Measurements from ENCODE around the gene KIAA1958.

Gene KIAA1958

GRCh38 chr9:112689161-112689740, 202.6 kb downstream of the KIAA1958 start:
- DNase-seq, result no peak
- TF ChIP-seq CTCF (IDR thresholded peaks at IDR 0.05), result no peak
- Histone ChIP-seq H3K4me1 (no peaks in the 10 kb centered on the region), H3K4me3 (no peak overlapping the region), H3K9me3 (no peaks in the 10 kb centered on the region), H3K36me3 (peaks cover 47 to 86% (median 48%) of the 10 kb centered on the region in 3 donors), H3K27me3 (no peaks in the 10 kb centered on the region), H3K27ac (no peak overlapping the region)
- intact Hi-C loops (cut with DNase I; ENCODE audit: low total_unique reads), result no loop called here

- Histone ChIP-seq H3K9me3 (no peaks in the 10 kb centered on the region), H3K27ac (no peak overlapping the region), H3K4me1 (no peaks in the 10 kb centered on the region), H3K4me3 (no peak overlapping the region), H3K27me3 (no peaks in the 10 kb centered on the region), H3K36me3 (peaks cover 38 to 50% (median 41%) of the 10 kb centered on the region in 3 donors)
- TF ChIP-seq CTCF (IDR thresholded peaks at IDR 0.05), result no peak
- no peak for DNase-seq
- intact Hi-C loops (cut with DNase I; ENCODE audit: low total_unique reads), result no loop called here
Measured at GRCh38 chr9:112694706-112695555, 208.3 kb downstream of the KIAA1958 start.

GRCh38 chr9:112696461-112696860, 209.8 kb downstream of the KIAA1958 start:
- peaks cover 23 to 36% (median 26%) of the 10 kb centered on the region in 3 donors for H3K36me3 ChIP-seq
- H3K9me3 ChIP-seq, result no peaks in the 10 kb centered on the region
- intact Hi-C loops (cut with DNase I; ENCODE audit: low total_unique reads), result no loop called here
- H3K27ac ChIP-seq, result no peak overlapping the region
- H3K27me3 ChIP-seq, result no peaks in the 10 kb centered on the region
- H3K4me3 ChIP-seq, result no peak overlapping the region
- DNase-seq, result no peak
- no peak for TF ChIP-seq CTCF (IDR thresholded peaks at IDR 0.05)
- no peaks in the 10 kb centered on the region for H3K4me1 ChIP-seq

GRCh38 chr9:112699230-112699629, 212.6 kb downstream of the KIAA1958 start:
- no peak overlapping the region for H3K4me3 ChIP-seq
- peaks cover 10 to 14% (median 10%) of the 10 kb centered on the region in 3 donors for H3K36me3 ChIP-seq
- no peaks in the 10 kb centered on the region for H3K4me1 ChIP-seq
- no peak for DNase-seq
- H3K27ac ChIP-seq, result no peak overlapping the region
- H3K9me3 ChIP-seq, result no peaks in the 10 kb centered on the region
- H3K27me3 ChIP-seq, result no peaks in the 10 kb centered on the region
- no peak for TF ChIP-seq CTCF (IDR thresholded peaks at IDR 0.05)
- intact Hi-C loops (cut with DNase I; ENCODE audit: low total_unique reads), result no loop called here

- Histone ChIP-seq H3K27ac (no peak overlapping the region), H3K36me3 (peaks cover 10 to 14% (median 10%) of the 10 kb centered on the region in 3 donors), H3K27me3 (no peaks in the 10 kb centered on the region), H3K4me1 (no peaks in the 10 kb centered on the region), H3K9me3 (no peaks in the 10 kb centered on the region), H3K4me3 (no peak overlapping the region)
- DNase-seq, result no peak
- no peak for TF ChIP-seq CTCF (IDR thresholded peaks at IDR 0.05)
- intact Hi-C loops (cut with DNase I; ENCODE audit: low total_unique reads), result loop anchor here (10.0 kb wide), 1 partner anchor 225 kb away; no protein-coding TSS in a partner anchor
Measured at GRCh38 chr9:112700085-112700484, 213.5 kb downstream of the KIAA1958 start.

All from tibial artery (tissue), 4 donors.